GM15510 (cell line): ENCODE data around the gene SCUBE3.

ENCODE experiments used
- POLR2A ChIP-seq: IDR thresholded peaks from 3 replicates; pipeline ENCODE4 v1.6.1; 2011; ENCODE audit warnings: borderline replicate concordance; ENCODE audit not compliant: insufficient read length; ENCODE audit errors: extremely low read depth

Gene SCUBE3

DNA sequence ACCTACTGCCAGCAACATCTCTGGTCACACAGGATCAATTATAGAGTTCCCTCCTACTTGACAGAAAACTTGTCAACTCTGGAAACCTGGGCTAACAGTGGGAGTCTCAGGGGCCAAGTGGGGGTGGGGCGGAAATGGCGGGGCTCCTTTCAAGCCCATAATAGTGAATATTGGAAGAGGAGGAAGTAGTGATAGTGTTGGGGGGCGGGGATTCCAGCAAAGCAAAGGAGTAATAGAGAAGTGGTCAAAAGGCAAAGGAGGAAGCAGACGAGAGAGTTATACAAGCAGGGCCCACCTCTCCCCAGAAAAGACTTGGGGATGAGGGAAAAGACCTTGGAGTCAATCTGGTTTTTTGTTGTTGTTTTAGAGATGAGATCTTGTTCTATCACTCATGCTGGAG is 85.9 kb downstream of the SCUBE3 start:
- TF ChIP-seq POLR2A = no peak

GRCh38 chr6:35300848-35301247 is 87.1 kb downstream of the SCUBE3 start:
- TF ChIP-seq POLR2A = no peak
